Mucosa of stomach (tissue), 1 donor: ENCODE results near the gene ZBTB6.

ENCODE experiments used
- H3K27me3 ChIP-seq: one replicate; pipeline ENCODE4 v1.7.0; 2013; ENCODE audit warnings: mild to moderate bottlenecking, low read length; ENCODE audit not compliant: control insufficient read depth, insufficient read depth
- H3K36me3 ChIP-seq: one replicate; pipeline ENCODE4 v1.7.0; 2013; ENCODE audit warnings: low read length; ENCODE audit not compliant: control insufficient read depth, insufficient read depth
- H3K4me1 ChIP-seq: one replicate; pipeline ENCODE4 v1.7.0; 2013; ENCODE audit warnings: mild to moderate bottlenecking, low read length; ENCODE audit not compliant: control insufficient read depth, insufficient read depth
- H3K4me3 ChIP-seq: one replicate; pipeline ENCODE4 v1.7.0; 2013; ENCODE audit warnings: low read length
- H3K9ac ChIP-seq: one replicate; pipeline ENCODE4 v1.7.0; 2013; ENCODE audit warnings: mild to moderate bottlenecking, low read length, moderate library complexity
- H3K9me3 ChIP-seq: one replicate; pipeline ENCODE4 v1.7.0; 2013; ENCODE audit warnings: mild to moderate bottlenecking, low read length, moderate library complexity; ENCODE audit not compliant: control insufficient read depth
- donor health status: Pancreatic carcinoma.

Gene ZBTB6, protein sequence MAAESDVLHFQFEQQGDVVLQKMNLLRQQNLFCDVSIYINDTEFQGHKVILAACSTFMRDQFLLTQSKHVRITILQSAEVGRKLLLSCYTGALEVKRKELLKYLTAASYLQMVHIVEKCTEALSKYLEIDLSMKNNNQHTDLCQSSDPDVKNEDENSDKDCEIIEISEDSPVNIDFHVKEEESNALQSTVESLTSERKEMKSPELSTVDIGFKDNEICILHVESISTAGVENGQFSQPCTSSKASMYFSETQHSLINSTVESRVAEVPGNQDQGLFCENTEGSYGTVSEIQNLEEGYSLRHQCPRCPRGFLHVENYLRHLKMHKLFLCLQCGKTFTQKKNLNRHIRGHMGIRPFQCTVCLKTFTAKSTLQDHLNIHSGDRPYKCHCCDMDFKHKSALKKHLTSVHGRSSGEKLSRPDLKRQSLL

DNA sequence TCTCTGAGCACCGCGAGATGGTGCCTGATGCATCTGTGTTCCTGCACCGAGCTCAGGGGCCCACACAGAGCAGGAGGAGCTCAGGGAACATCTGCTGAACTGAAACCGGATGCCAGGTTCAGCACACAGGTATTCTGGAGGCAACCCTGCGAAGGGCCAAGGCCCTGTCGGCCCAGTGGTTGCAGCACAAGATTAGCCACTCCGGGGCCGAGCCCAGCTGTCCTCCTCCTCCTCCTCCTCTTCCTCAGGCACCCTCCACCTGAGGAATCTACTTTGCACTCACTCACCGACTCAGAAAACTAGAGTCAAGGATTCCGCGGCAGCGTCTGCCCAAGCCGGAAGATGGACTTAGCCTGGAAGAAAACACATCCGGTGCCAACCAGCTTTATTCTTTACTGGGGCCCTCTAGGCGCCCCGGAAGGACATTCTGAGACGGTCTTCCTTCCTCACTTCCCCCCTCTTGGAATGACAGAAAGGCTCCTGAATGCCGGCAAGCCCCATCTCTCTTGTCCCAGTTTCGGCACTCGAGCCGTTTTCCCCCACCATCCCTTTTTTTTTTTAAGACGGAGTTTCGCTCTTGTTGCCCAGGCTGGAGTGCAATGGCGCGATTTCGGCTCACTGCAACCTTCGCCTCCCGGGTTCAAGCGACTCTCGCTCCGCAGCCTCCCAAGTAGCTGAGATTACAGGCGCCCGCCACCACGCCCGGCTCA lies at the start of gene ZBTB6:
Gene ZBTB6, minus strand, starts transcription at position 360 of the 710 bp plus-strand sequence. CDS start 1,251 bp downstream, outside the sequence.
- Histone ChIP-seq H3K9me3 (no peaks in the 10 kb centered on the region), H3K4me3 (peak within 1 kb of the TSS; percentile 92), H3K36me3 (no peaks in the 10 kb centered on the region), H3K27me3 (no peaks in the 10 kb centered on the region), H3K4me1 (peaks cover 10% of the 10 kb centered on the region), H3K9ac (peak within 1 kb of the TSS; percentile 89)

DNA sequence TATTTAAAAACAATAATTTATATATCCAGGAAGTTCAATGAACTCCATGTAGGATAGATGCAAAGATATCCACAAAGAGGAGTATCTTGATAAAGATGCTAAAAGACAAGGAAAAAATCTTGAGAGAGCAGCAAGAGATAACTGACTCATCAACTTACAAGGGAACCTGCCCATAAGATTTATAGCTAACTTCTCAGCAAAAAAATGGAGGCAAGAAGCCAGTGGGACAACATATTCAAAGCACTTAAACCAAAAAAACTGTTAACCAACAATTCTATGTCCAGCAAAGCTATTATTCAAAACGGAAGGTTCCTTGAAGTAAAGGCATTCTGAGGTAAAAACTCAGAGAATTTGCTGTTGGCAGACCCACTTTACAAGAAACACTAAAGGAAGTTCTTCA lies 48.0 kb upstream of the ZBTB6 start:
- Histone ChIP-seq H3K4me1 (no peaks in the 10 kb centered on the region), H3K4me3 (no peak overlapping the region), H3K9ac (no peak overlapping the region), H3K36me3 (no peaks in the 10 kb centered on the region), H3K9me3 (no peaks in the 10 kb centered on the region), H3K27me3 (no peaks in the 10 kb centered on the region)

DNA sequence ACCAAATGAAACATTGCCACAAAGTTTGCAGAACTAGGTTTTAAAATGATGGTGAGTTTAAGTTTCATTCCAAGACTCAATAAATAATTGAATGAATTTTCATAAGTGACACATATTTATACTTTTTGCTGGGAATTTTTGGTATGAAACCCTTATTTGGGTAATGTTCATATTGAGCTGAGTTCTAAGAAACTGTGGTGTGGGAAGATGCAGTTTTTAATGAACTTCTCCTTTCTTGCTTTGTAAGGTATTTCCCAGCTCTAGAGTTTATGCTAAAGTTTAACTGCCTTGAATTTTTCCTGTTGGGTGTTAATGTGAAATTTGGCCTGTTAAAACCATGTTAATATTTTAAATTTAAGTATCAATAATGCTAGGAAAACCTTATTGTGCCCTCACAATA lies 42.8 kb upstream of the ZBTB6 start:
- Histone ChIP-seq H3K9ac (no peak overlapping the region), H3K27me3 (no peaks in the 10 kb centered on the region), H3K4me3 (no peak overlapping the region), H3K4me1 (peaks cover 8% of the 10 kb centered on the region), H3K9me3 (no peaks in the 10 kb centered on the region), H3K36me3 (no peaks in the 10 kb centered on the region)

DNA sequence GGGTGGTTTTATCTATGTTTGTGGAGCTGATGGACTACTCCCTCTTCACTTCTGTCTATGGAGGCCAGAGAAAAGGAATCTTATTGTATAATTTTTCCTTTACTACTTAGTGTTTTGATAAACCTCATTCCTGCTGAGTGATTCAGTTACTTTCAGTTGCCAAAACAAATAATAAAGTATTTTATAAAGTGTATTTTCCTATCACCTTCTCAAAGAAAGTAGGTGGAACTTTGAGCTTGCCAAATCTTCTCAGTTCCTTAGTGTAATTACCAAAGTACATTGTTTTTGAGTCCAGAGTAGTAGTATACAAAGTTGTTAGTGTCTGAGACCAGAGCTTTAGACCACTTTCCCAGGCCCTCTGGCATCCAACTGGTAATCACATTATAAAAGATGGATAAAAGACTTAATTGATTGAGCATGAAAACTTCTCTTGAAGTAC lies 41.1 kb upstream of the ZBTB6 start:
- H3K36me3 ChIP-seq = no peaks in the 10 kb centered on the region
- H3K27me3 ChIP-seq = no peaks in the 10 kb centered on the region
- no peaks in the 10 kb centered on the region for H3K9me3 ChIP-seq
- H3K4me3 ChIP-seq = no peak overlapping the region
- no peak overlapping the region for H3K9ac ChIP-seq
- H3K4me1 ChIP-seq = peaks cover 8% of the 10 kb centered on the region

DNA sequence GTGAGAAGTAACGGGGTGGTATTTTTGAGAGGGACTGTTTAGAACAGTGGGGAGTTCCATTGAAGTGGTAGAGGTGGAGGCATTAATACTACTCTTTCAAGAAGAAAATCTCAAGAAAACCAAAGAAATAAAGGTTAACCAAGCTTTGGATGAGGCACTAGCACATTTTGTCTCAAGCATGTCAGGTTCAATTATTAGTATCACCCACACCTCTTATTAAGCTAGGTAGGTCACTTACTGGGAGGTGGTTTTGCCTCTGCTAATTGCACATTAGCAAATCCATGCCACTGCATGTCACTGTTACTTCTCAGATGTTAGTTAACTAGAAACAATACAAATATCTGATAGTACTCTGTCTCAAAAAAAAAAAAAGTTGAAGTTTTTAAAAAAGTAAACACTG lies 37.9 kb upstream of the ZBTB6 start:
- no peak overlapping the region for H3K9ac ChIP-seq
- peaks cover 19% of the 10 kb centered on the region for H3K4me1 ChIP-seq
- H3K9me3 ChIP-seq = no peaks in the 10 kb centered on the region
- H3K4me3 ChIP-seq = no peak overlapping the region
- H3K36me3 ChIP-seq = no peaks in the 10 kb centered on the region
- H3K27me3 ChIP-seq = no peaks in the 10 kb centered on the region

DNA sequence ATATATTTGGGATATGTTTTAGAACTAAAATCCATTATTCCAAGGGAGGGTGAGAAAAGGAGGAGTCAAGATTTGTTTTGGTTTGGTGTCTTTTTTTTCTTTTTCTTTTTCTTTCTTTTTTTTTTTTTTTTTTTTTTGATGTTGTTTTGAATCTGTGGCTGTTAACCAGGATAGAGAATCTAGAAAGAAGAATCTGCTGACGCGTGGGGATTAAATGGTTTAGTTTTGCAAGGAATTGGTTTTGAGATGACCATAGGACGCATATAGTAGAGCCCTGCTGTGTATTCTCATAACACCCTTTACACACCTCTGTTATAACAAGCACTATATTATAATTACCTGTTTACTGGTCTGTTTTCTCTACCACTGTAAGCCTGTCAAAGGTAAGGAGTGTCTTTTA lies 37.1 kb upstream of the ZBTB6 start:
- H3K4me1 ChIP-seq = peaks cover 26% of the 10 kb centered on the region

DNA sequence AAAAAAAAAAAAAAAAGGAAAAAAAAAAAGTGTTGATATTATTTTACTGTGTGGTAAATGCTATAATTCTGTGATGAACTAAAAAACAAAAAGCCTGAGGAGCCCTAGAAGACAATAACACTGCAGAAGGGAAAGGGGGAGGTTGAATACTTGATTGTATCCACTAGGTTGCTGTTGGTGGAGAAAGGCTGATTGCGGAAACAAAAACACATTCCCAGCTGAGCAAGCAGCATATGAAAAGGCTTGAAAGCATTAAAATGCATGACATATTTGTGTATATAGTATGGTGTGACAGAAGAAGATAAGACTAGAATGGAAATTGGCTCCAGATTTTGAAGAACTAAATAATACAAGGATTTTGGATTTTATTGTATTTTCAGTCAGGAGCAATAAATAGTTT lies 36.6 kb upstream of the ZBTB6 start:
- Histone ChIP-seq H3K9me3 (no peaks in the 10 kb centered on the region), H3K27me3 (no peaks in the 10 kb centered on the region), H3K36me3 (no peaks in the 10 kb centered on the region), H3K9ac (no peak overlapping the region), H3K4me1 (peaks cover 30% of the 10 kb centered on the region), H3K4me3 (no peak overlapping the region)

More for the DNA sequence above, 37.1 kb upstream of the ZBTB6 start:
- H3K36me3 ChIP-seq = no peaks in the 10 kb centered on the region
- no peak overlapping the region for H3K9ac ChIP-seq
- no peaks in the 10 kb centered on the region for H3K27me3 ChIP-seq
- no peaks in the 10 kb centered on the region for H3K9me3 ChIP-seq
- H3K4me3 ChIP-seq = no peak overlapping the region

DNA sequence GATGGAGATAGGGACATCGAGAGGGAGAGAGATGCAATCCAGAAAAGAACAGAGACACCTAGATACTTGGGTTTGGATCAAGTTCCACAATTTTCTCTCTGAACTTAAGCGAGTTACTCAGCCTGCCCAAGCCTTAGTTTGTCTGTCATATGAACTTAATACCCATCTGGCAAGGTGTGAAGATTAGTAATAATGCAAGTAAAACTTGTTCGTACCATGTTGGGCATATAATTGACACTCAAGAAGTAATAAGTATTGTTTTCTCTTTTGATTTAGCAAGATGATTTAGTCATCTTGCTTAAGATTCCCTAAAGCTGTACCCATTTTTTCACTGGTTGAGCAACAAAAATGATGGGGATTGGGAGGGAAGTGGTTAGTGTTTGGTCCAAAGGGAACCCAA lies 35.2 kb upstream of the ZBTB6 start:
- peaks cover 22% of the 10 kb centered on the region for H3K4me1 ChIP-seq
- H3K9me3 ChIP-seq = no peaks in the 10 kb centered on the region
- H3K27me3 ChIP-seq = no peaks in the 10 kb centered on the region
- no peak overlapping the region for H3K4me3 ChIP-seq
- no peak overlapping the region for H3K9ac ChIP-seq
- no peaks in the 10 kb centered on the region for H3K36me3 ChIP-seq

DNA sequence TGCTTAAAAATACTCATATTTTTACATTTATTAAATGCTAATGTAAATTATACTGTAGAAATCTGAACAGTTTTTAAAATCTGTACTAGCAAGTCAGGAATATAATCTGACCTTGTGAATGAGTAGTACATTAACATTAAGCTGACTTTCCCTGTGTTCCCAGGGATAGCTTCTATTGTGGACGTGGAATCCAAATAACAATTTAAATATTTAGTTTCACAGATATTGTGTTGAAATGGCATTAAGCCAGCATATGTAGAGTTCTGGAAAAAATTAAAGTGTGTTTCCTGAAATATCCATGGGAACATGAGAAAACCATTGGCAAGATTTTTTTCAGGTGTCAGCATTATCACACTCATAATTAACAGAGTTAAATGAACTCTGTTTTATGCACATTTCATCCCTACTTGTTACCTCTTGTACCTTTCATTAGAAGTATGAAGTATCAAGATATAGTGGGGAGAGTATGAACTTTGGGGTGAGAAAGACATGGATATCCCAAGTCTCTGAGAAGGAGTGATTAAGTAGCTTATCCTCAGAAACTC lies 33.4 kb upstream of the ZBTB6 start:
- no peak overlapping the region for H3K9ac ChIP-seq
- no peak overlapping the region for H3K4me3 ChIP-seq
- peaks cover 29% of the 10 kb centered on the region for H3K4me1 ChIP-seq
- no peaks in the 10 kb centered on the region for H3K27me3 ChIP-seq
- H3K9me3 ChIP-seq = no peaks in the 10 kb centered on the region
- H3K36me3 ChIP-seq = no peaks in the 10 kb centered on the region

DNA sequence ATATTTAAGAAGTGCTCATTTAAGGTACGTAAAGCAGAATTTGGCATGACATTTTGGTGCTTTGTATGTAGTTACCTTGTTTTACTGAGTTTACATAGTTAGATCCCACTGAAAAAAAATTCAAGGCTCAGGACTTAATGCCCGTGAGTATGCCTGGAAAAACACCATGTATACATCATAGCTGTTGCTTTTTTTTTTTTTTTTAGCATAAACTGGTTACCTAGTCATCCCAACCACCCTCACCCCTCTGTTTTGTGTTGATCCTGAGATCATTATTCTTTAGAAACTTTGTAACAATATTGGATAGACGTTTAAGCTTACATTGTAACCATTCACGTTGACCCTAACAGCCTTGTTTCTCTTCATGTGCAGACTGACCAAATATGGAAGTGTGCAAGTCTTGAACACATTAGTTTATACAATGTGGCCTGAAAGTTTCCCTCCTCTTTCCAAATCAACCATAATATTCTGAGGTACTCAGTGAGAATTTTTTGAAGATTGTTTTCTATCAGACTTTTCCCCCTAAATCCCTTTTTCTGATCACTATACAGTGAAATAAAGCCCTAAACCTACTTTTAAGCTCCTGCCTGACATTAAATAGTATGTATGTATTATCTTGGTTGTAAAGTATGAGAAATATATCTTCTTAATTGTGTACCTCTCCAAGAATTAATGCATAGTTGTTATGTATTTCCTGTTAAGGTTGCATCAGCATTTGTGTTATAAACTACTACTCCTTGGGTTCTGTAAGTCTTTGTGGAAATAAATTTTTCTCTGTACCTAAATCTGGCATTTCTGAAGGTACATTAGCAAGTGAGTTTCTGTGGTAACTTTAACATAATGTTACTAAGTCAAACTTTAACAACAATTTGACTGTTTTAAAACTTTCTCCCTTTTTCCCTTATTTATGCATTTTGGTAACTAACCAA lies 32.1 kb upstream of the ZBTB6 start:
- no peaks in the 10 kb centered on the region for H3K27me3 ChIP-seq
- H3K36me3 ChIP-seq = no peaks in the 10 kb centered on the region
- H3K4me3 ChIP-seq = no peak overlapping the region
- no peak overlapping the region for H3K9ac ChIP-seq
- H3K9me3 ChIP-seq = no peaks in the 10 kb centered on the region
- H3K4me1 ChIP-seq = peaks cover 34% of the 10 kb centered on the region

DNA sequence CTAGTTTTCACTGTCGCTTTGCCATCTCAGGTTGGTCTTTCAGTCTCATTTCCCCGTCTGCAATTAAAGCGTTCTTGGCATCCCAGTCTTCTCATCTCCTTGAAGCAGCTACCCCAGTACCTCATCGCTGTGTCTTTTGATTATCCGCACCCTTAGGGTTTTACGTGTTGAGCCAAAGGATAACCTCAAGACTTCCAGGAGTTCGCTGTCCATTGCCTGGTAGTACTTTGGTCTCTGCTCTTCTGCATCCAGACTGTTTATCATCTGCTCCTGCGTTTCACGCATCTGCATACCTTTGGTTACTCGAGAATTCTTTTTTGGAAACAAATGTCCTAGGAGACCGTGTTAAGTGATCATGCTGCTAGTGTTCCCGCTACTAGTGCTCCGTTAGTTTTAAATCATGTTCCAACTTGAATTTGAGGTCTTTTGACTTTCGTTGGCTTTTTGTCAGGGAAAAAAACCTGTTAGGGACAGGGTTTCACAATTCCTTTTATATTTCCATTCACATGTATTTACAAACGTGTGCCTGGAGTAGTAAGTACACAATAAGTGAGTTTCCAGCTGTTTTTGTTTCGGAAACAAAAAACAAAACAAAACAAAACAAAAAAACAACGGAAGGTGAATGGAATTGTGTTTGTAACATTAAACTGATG lies 28.6 kb upstream of the ZBTB6 start:
- peaks cover 29% of the 10 kb centered on the region for H3K4me1 ChIP-seq

More for the DNA sequence above, 28.6 kb upstream of the ZBTB6 start:
- Histone ChIP-seq H3K36me3 (no peaks in the 10 kb centered on the region), H3K9me3 (no peaks in the 10 kb centered on the region), H3K4me3 (peak overlapping the region; percentile 94), H3K9ac (peak overlapping the region; percentile 93), H3K27me3 (no peaks in the 10 kb centered on the region)
